MM.1S (cell line): Measurements from ENCODE around the gene ELAVL4.

Source experiments
- DNase-seq: peaks from one replicate; pipeline ENCODE4 v3.0.0-alpha.2; 2015
- H2AFZ ChIP-seq: fragments of 300-600 bp; sonication (generic); 2 replicates; pipeline ENCODE4 v1.6.0; 2016; ENCODE audit warnings: antibody characterized with exemption, low read length
- H3F3A ChIP-seq: fragments of 300-600 bp; sonication (generic); 2 replicates; pipeline ENCODE4 v1.6.1; 2016; ENCODE audit warnings: mild to moderate bottlenecking, antibody characterized with exemption, low read length, moderate library complexity, mixed read lengths; ENCODE audit not compliant: insufficient read depth
- H3K27ac ChIP-seq: fragments of 300-600 bp; sonication (generic); 2 replicates; pipeline ENCODE4 v1.5.1; 2016; ENCODE audit warnings: mild to moderate bottlenecking, low read length
- H3K27me3 ChIP-seq: fragments of 300-600 bp; sonication (generic); replicated peaks from 2 replicates; pipeline ENCODE4 v1.6.0; 2016; ENCODE audit warnings: low read length; ENCODE audit not compliant: insufficient read depth
- H3K36me3 ChIP-seq: fragments of 300-600 bp; sonication (generic); replicated peaks from 2 replicates; pipeline ENCODE4 v1.6.1; 2016; ENCODE audit warnings: mild to moderate bottlenecking, low read length, mixed read lengths; ENCODE audit not compliant: insufficient read depth
- H3K4me1 ChIP-seq: fragments of 300-600 bp; sonication (generic); 2 replicates; pipeline ENCODE4 v1.6.1; 2016; ENCODE audit warnings: low read length, mixed read lengths
- H3K4me2 ChIP-seq: fragments of 300-600 bp; sonication (generic); 2 replicates; pipeline ENCODE4 v1.6.0; 2016; ENCODE audit warnings: low read depth, low read length
- H3K4me3 ChIP-seq: fragments of 300-600 bp; sonication (generic); 2 replicates; pipeline ENCODE4 v1.5.1; 2016; ENCODE audit warnings: low read length, mixed read lengths
- H3K79me2 ChIP-seq: fragments of 300-600 bp; sonication (generic); 2 replicates; pipeline ENCODE4 v1.6.1; 2016; ENCODE audit warnings: mixed run types, low read length, mixed read lengths
- H3K9ac ChIP-seq: fragments of 300-600 bp; sonication (generic); 2 replicates; pipeline ENCODE4 v1.6.1; 2016; ENCODE audit warnings: low read length, mixed read lengths
- H3K9me2 ChIP-seq: fragments of 300-600 bp; sonication (generic); replicated peaks from 2 replicates; pipeline ENCODE4 v1.6.1; 2016; ENCODE audit warnings: mild to moderate bottlenecking, low read length, mixed read lengths; ENCODE audit not compliant: insufficient read depth
- H3K9me3 ChIP-seq: fragments of 300-600 bp; sonication (generic); replicated peaks from 2 replicates; pipeline ENCODE4 v1.6.1; 2016; ENCODE audit warnings: mild to moderate bottlenecking, low read length, mixed read lengths; ENCODE audit not compliant: insufficient read depth
- H4K20me1 ChIP-seq: fragments of 300-600 bp; sonication (generic); 2 replicates; pipeline ENCODE4 v1.6.1; 2016; ENCODE audit warnings: mild to moderate bottlenecking, low read length, moderate library complexity, mixed read lengths; ENCODE audit not compliant: insufficient read depth
- CTCF ChIP-seq: fragments of 300-600 bp; sonication (generic); IDR thresholded peaks from 2 replicates; pipeline ENCODE4 v1.5.1; 2016; ENCODE audit warnings: antibody characterized with exemption, low read length, mixed read lengths
- EZH2 ChIP-seq: fragments of 300-600 bp; sonication (generic); optimal IDR thresholded peaks from 2 replicates; pipeline ENCODE3; 2017; ENCODE audit warnings: low read depth, mild to moderate bottlenecking, antibody characterized with exemption, low read length, mixed read lengths
- EZH2phosphoT487 ChIP-seq: fragments of 300-600 bp; sonication (generic); IDR thresholded peaks from 2 replicates; pipeline ENCODE4 v1.6.1; 2018; ENCODE audit warnings: antibody characterized with exemption, low read length

Gene ELAVL4

GRCh38 chr1:50132347-50132894 lies 23.7 kb downstream of the ELAVL4 start:
- H3K79me2 ChIP-seq = no peaks in the 10 kb centered on the region
- TF ChIP-seq EZH2phosphoT487 = no peak
- TF ChIP-seq EZH2 = no peak
- no peak for TF ChIP-seq CTCF
- no peak overlapping the region for H2AFZ ChIP-seq
- H3F3A ChIP-seq = no peaks in the 10 kb centered on the region
- H3K36me3 ChIP-seq = no peaks in the 10 kb centered on the region
- H3K9me2 ChIP-seq = no peaks in the 10 kb centered on the region
- DNase-seq = no peak
- no peaks in the 10 kb centered on the region for H4K20me1 ChIP-seq
- H3K9ac ChIP-seq = no peak overlapping the region
- H3K4me1 ChIP-seq = no peaks in the 10 kb centered on the region
- no peak overlapping the region for H3K4me2 ChIP-seq
- no peaks in the 10 kb centered on the region for H3K27me3 ChIP-seq
- H3K9me3 ChIP-seq = no peaks in the 10 kb centered on the region
- H3K27ac ChIP-seq = no peak overlapping the region
- no peak overlapping the region for H3K4me3 ChIP-seq

- no peak overlapping the region for H3K4me2 ChIP-seq
- no peak for TF ChIP-seq EZH2phosphoT487
Measured at GRCh38 chr1:50135716-50136115, 27.0 kb downstream of the ELAVL4 start.

GRCh38 chr1:50139339-50140181 lies 30.8 kb downstream of the ELAVL4 start:
- H4K20me1 ChIP-seq = no peaks in the 10 kb centered on the region
- no peak overlapping the region for H2AFZ ChIP-seq
- no peak for DNase-seq
- no peaks in the 10 kb centered on the region for H3K4me1 ChIP-seq
- H3K9ac ChIP-seq = no peak overlapping the region
- H3K9me2 ChIP-seq = no peaks in the 10 kb centered on the region
- H3K79me2 ChIP-seq = no peaks in the 10 kb centered on the region
- no peaks in the 10 kb centered on the region for H3F3A ChIP-seq
- no peaks in the 10 kb centered on the region for H3K36me3 ChIP-seq
- H3K27me3 ChIP-seq = no peaks in the 10 kb centered on the region
- TF ChIP-seq CTCF (no peak), EZH2phosphoT487 (no peak), EZH2 (no peak)
- no peaks in the 10 kb centered on the region for H3K9me3 ChIP-seq
- H3K4me3 ChIP-seq = no peak overlapping the region
- H3K4me2 ChIP-seq = no peak overlapping the region
- H3K27ac ChIP-seq = no peak overlapping the region

More at GRCh38 chr1:50135716-50136115, 27.0 kb downstream of the ELAVL4 start:
- Histone ChIP-seq H3K9me3 (no peaks in the 10 kb centered on the region), H3K9me2 (no peaks in the 10 kb centered on the region), H3F3A (no peaks in the 10 kb centered on the region), H3K79me2 (no peaks in the 10 kb centered on the region), H3K27ac (no peak overlapping the region), H2AFZ (no peak overlapping the region), H3K27me3 (no peaks in the 10 kb centered on the region), H4K20me1 (no peaks in the 10 kb centered on the region), H3K9ac (no peak overlapping the region), H3K4me3 (no peak overlapping the region), H3K4me1 (no peaks in the 10 kb centered on the region), H3K36me3 (no peaks in the 10 kb centered on the region)
- no peak for DNase-seq

- no peaks in the 10 kb centered on the region for H3F3A ChIP-seq
- H4K20me1 ChIP-seq = no peaks in the 10 kb centered on the region
- no peak overlapping the region for H3K9ac ChIP-seq
- DNase-seq = no peak
- no peak for TF ChIP-seq CTCF
- no peak for TF ChIP-seq EZH2
- TF ChIP-seq EZH2phosphoT487 = no peak
- H3K27ac ChIP-seq = no peak overlapping the region
- H2AFZ ChIP-seq = no peak overlapping the region
- no peak overlapping the region for H3K4me3 ChIP-seq
- no peaks in the 10 kb centered on the region for H3K79me2 ChIP-seq
- no peaks in the 10 kb centered on the region for H3K36me3 ChIP-seq
- H3K4me1 ChIP-seq = no peaks in the 10 kb centered on the region
- no peaks in the 10 kb centered on the region for H3K9me2 ChIP-seq
- H3K4me2 ChIP-seq = no peak overlapping the region
- no peaks in the 10 kb centered on the region for H3K27me3 ChIP-seq
- no peaks in the 10 kb centered on the region for H3K9me3 ChIP-seq
Measured at GRCh38 chr1:50140182-50140447, 31.4 kb downstream of the ELAVL4 start.
